Stomach (tissue), 9 donors: ENCODE measurements around the gene EIF3B. TPM values are rescaled to one million over a fixed set of nuclear protein-coding genes. Genes with fewer than 3 reads are reported as not detected.
"Not testable (repeated sequence)": the region's sequence is repeated elsewhere in the genome, so short reads cannot be mapped to it uniquely, and the experiment has no call there.

Experiments
- DNase-seq, 2 donors: peaks; one replicate each; pipeline versions ENCODE4 v3.0.0 to v3.0.0-alpha.2; 2013 to 2019
- H3K27ac ChIP-seq, 5 donors: fragments of 200-600 bp in 4 of 5; sonication (generic) in 4 of 5; one replicate each; pipeline ENCODE4 v1.5.1; 2013 to 2019; ENCODE audit warnings: mild to moderate bottlenecking in 1 of 5, moderate library complexity in 1 of 5
- H3K27me3 ChIP-seq, 3 donors: fragments of 200-600 bp; sonication (generic); one replicate each; pipeline ENCODE4 v1.5.1; 2017 to 2019; ENCODE audit warnings: mixed run types in 1 of 3
- H3K36me3 ChIP-seq, 4 donors: fragments of 200-600 bp; sonication (generic); 1 replicate in 3 of 4; 2 replicates in 1 of 4; pipeline ENCODE4 v1.5.1; 2016 to 2019
- H3K4me1 ChIP-seq, 4 donors: fragments of 200-600 bp; sonication (generic); one replicate each; pipeline ENCODE4 v1.5.1; 2016 to 2019
- H3K4me3 ChIP-seq, 4 donors: fragments of 200-600 bp; sonication (generic) in 3 of 4; one replicate each; pipeline ENCODE4 v1.5.1; 2016 to 2019; ENCODE audit warnings: mild to moderate bottlenecking in 1 of 4
- H3K9me3 ChIP-seq, 4 donors: fragments of 200-600 bp; sonication (generic); one replicate each; pipeline ENCODE4 v1.5.1; 2016 to 2019
- CTCF ChIP-seq, 7 experiments: fragments of 450-650 bp in 4 of 7; fragments of 200-600 bp in 3 of 7; sonication (generic) in 3 of 7; IDR thresholded peaks; one replicate each; pipeline ENCODE4 v1.5.1; 2016 to 2019; ENCODE audit warnings: antibody characterized with exemption in 7 of 7, control low read depth in 2 of 7, mild to moderate bottlenecking in 1 of 7
- EP300 ChIP-seq: sonication (generic); formaldehyde crosslinking; IDR thresholded peaks from one replicate; pipeline ENCODE4 v1.6.1; 2017; ENCODE audit warnings: antibody characterized with exemption
- POLR2A ChIP-seq, 4 donors: fragments of 450-650 bp; IDR thresholded peaks; one replicate each; pipeline ENCODE4 v1.6.1; 2016; ENCODE audit warnings: antibody characterized with exemption in 4 of 4, control low read depth in 2 of 4, mild to moderate bottlenecking in 1 of 4, moderate library complexity in 1 of 4
- POLR2AphosphoS5 ChIP-seq, 3 donors: sonication (generic); formaldehyde crosslinking; IDR thresholded peaks; one replicate each; pipeline ENCODE4 v1.6.1; 2016; ENCODE audit warnings: antibody characterized with exemption in 3 of 3
- whole genome bisulfite sequencing, 5 donors: extraction: QIAGEN DNeasy Blood & Tissue Kit in 3 of 5; methylation state at CpG; one replicate each; pipeline versions ENCODE4 v1.1.5 to v1.1.7; 2013 to 2018; 5-methylcytosine and 5-hydroxymethylcytosine counted together
- intact Hi-C: fragments of 100-400 bp; cut with DNase I; formaldehyde crosslinking; loops from one replicate; pipeline ENCODE4 v1.15.1; 2023; ENCODE audit warnings: low total_unique reads
- polyA plus RNA-seq, 3 donors: library from polyadenylated mRNA; stranded (reverse); fragments of 200-250 nt; gene quantifications; one replicate each; pipeline ENCODE4 v1.2.3, GENCODE V29; 2013
- total RNA-seq, 5 donors: library from RNA; depleted of rRNA; stranded (reverse); fragments of >200 nt; gene quantifications; one replicate each; pipeline versions ENCODE4 v1.1.0 to v1.2.3, GENCODE V29; 2014 to 2016
- donor health status: healthy with polysubstance abuse.
- donor health status: Bipolar disorder and iron deficiency.
- donor health status: healthy.

EIF3B gene
- total and polyA plus RNA-seq, 8 donors, result 64.8 to 373 (median 131) TPM

- no peaks in the 10 kb centered on the region for H3K36me3 ChIP-seq
- no peak for TF ChIP-seq CTCF (IDR thresholded peaks at IDR 0.05)
- no peak for TF ChIP-seq POLR2AphosphoS5 (IDR thresholded peaks at IDR 0.05)
- no peak for TF ChIP-seq EP300
- TF ChIP-seq POLR2A (IDR thresholded peaks at IDR 0.05), result no peak
- no peaks in the 10 kb centered on the region for H3K9me3 ChIP-seq
- H3K4me3 ChIP-seq, result no peak overlapping the region
- peaks cover 0 to 6% (median 0%) of the 10 kb centered on the region in 4 donors for H3K4me1 ChIP-seq
- intact Hi-C loops, result no loop called here
- DNase-seq, result no peak
- peak overlapping the region in 3 of 5 donors; percentile 1 to 14 (median 12) for H3K27ac ChIP-seq
- no peaks in the 10 kb centered on the region for H3K27me3 ChIP-seq
- WGBS, 5 donors, result 46 to 62% (median 53%) methylated on average over 4 of the region's 4 CpGs
Observed at GRCh38 chr7:2325162-2325561, 29.5 kb upstream of the EIF3B start.

- Histone ChIP-seq H3K36me3 (no peaks in the 10 kb centered on the region), H3K27ac (no peak overlapping the region), H3K4me3 (no peak overlapping the region), H3K27me3 (no peaks in the 10 kb centered on the region), H3K4me1 (peaks cover 0 to 6% (median 0%) of the 10 kb centered on the region in 4 donors), H3K9me3 (no peaks in the 10 kb centered on the region)
- TF ChIP-seq EP300 (no peak), POLR2A (IDR thresholded peaks at IDR 0.05) (no peak), CTCF (IDR thresholded peaks at IDR 0.05) (no peak), POLR2AphosphoS5 (IDR thresholded peaks at IDR 0.05) (no peak)
- intact Hi-C loops, result no loop called here
- no peak for DNase-seq
- 83 to 94% (median 90%) methylated on average over 7 of the region's 7 CpGs for WGBS, 5 donors
Observed at GRCh38 chr7:2326951-2327350, 27.7 kb upstream of the EIF3B start.

GRCh38 chr7:2330493-2330892 is 24.1 kb upstream of the EIF3B start:
- Histone ChIP-seq H3K36me3 (no peaks in the 10 kb centered on the region), H3K27me3 (no peaks in the 10 kb centered on the region), H3K27ac (no peak overlapping the region), H3K4me1 (peaks cover 0 to under 1% (median 0%) of the 10 kb centered on the region in 4 donors), H3K4me3 (no peak overlapping the region), H3K9me3 (no peaks in the 10 kb centered on the region)
- DNase-seq, result no peak
- TF ChIP-seq EP300, result no peak
- no peak for TF ChIP-seq CTCF (IDR thresholded peaks at IDR 0.05)
- TF ChIP-seq POLR2AphosphoS5 (IDR thresholded peaks at IDR 0.05), result no peak
- TF ChIP-seq POLR2A (IDR thresholded peaks at IDR 0.05), result no peak
- 88 to 97% (median 93%) methylated on average over 2 of the region's 2 CpGs for WGBS, 5 donors
- intact Hi-C loops, result no loop called here

- H3K27me3 ChIP-seq, result no peaks in the 10 kb centered on the region
- intact Hi-C loops, result no loop called here
- H3K27ac ChIP-seq, result no peak overlapping the region
- no peak for DNase-seq
- no peaks in the 10 kb centered on the region for H3K9me3 ChIP-seq
- 89 to 94% (median 91%) methylated on average over 6 of the region's 6 CpGs for WGBS, 5 donors
- no peaks in the 10 kb centered on the region for H3K4me1 ChIP-seq
- TF ChIP-seq POLR2A (IDR thresholded peaks at IDR 0.05) (no peak), EP300 (no peak), CTCF (IDR thresholded peaks at IDR 0.05) (no peak), POLR2AphosphoS5 (IDR thresholded peaks at IDR 0.05) (no peak)
- peaks cover 0 to 8% (median 0%) of the 10 kb centered on the region in 4 donors for H3K36me3 ChIP-seq
- H3K4me3 ChIP-seq, result no peak overlapping the region
Observed at GRCh38 chr7:2331707-2332106, 22.9 kb upstream of the EIF3B start.

GRCh38 chr7:2332606-2333231 is 21.9 kb upstream of the EIF3B start:
- intact Hi-C loops, DNase-seq, H3K27ac ChIP-seq, H3K27me3 ChIP-seq, H3K4me3 ChIP-seq, H3K9me3 ChIP-seq, H3K36me3 ChIP-seq, H3K4me1 ChIP-seq: not testable (repeated sequence)
- 95 to 97% (median 96%) methylated on average over 4 of the region's 4 CpGs for WGBS, 5 donors
